HEK293 (cell line): Measurements from ENCODE around the gene RBBP5.
A peak's percentile ranks its signal among the peaks of the same experiment; 100 is the strongest.

Experiments
- CTCF ChIA-PET: fragments of 350-600 bp; formaldehyde crosslinking; extraction: SDS; loops from one replicate; lab custom pipeline; 2021; ENCODE audit warnings: antibody characterized with exemption; lab: Yijun Ruan, JAX
- POLR2A ChIA-PET: fragments of 300-600 bp; formaldehyde crosslinking; extraction: SDS; loops from one replicate; lab custom pipeline; 2020; ENCODE audit warnings: antibody characterized with exemption, inconsistent platforms; lab: Yijun Ruan, JAX
- H3K27ac ChIP-seq: fragments of 200-500 bp; sonication (Bioruptor generic); 2 replicates; pipeline ENCODE4 v1.5.1; 2014; ENCODE audit warnings: low read depth, low read length, control low read depth, inconsistent platforms; ENCODE audit errors: extremely low read depth
- H3K36me3 ChIP-seq, 2 experiments: fragments of 200-500 bp in 1 of 2; sonication (Bioruptor generic) in 1 of 2; 1 replicate in 1 of 2; 2 replicates in 1 of 2; pipeline ENCODE4 v1.5.1; 2014 to 2017; ENCODE audit warnings: inconsistent platforms in 2 of 2, low read length in 2 of 2; ENCODE audit not compliant: control insufficient read depth in 2 of 2, insufficient read depth in 1 of 2
- H3K4me1 ChIP-seq: fragments of 200-500 bp; sonication (Bioruptor generic); 2 replicates; pipeline ENCODE4 v1.5.1; 2014; ENCODE audit warnings: mild to moderate bottlenecking, low read length, inconsistent platforms; ENCODE audit not compliant: control insufficient read depth, insufficient read depth
- H3K4me3 ChIP-seq: 2 replicates; pipeline ENCODE4 v1.5.1; 2011; ENCODE audit warnings: low read depth, mild to moderate bottlenecking, control low read depth, low read length, moderate library complexity
- H3K9me3 ChIP-seq: fragments of 200-500 bp; sonication (Bioruptor generic); 2 replicates; pipeline ENCODE4 v1.5.1; 2014; ENCODE audit warnings: low read depth, low read length, inconsistent platforms; ENCODE audit not compliant: control insufficient read depth, insufficient read depth
- HOXC10 ChIP-seq: sonication (generic); formaldehyde crosslinking; IDR thresholded peaks from 2 replicates; pipeline ENCODE4 v1.8.1; 2023; ENCODE audit warnings: mild to moderate bottlenecking, missing genetic modification reagents
- KLF10 ChIP-seq: fragments of 450-650 bp; IDR thresholded peaks from 2 replicates; pipeline ENCODE4 v1.5.1; 2018; ENCODE audit warnings: missing biosample characterization, mild to moderate bottlenecking, missing genetic modification characterization
- MEIS1 ChIP-seq: sonication (generic); formaldehyde crosslinking; IDR thresholded peaks from 2 replicates; pipeline ENCODE4 v1.8.1; 2022; ENCODE audit warnings: missing genetic modification reagents, mild to moderate bottlenecking, borderline replicate concordance
- REPIN1 ChIP-seq: fragments of 450-650 bp; formaldehyde crosslinking; IDR thresholded peaks from 2 replicates; pipeline ENCODE4 v1.5.1; 2017; ENCODE audit warnings: missing biosample characterization, missing genetic modification characterization, low read depth
- SCRT1 ChIP-seq: fragments of 450-650 bp; formaldehyde crosslinking; IDR thresholded peaks from 2 replicates; pipeline ENCODE4 v1.5.1; 2016; ENCODE audit warnings: missing biosample characterization, missing genetic modification characterization, borderline replicate concordance
- SCRT2 ChIP-seq: fragments of 450-650 bp; formaldehyde crosslinking; IDR thresholded peaks from 2 replicates; pipeline ENCODE4 v1.5.1; 2016; ENCODE audit warnings: missing biosample characterization, missing genetic modification characterization
- SETDB1 ChIP-seq: IDR thresholded peaks from one replicate; pipeline ENCODE4 v1.6.1; 2017; ENCODE audit warnings: mild to moderate bottlenecking, low read length, moderate library complexity, mixed read lengths; ENCODE audit not compliant: insufficient read length
- SP2 ChIP-seq: fragments of 450-650 bp; formaldehyde crosslinking; IDR thresholded peaks from 2 replicates; pipeline ENCODE4 v1.5.1; 2016; ENCODE audit warnings: missing biosample characterization, missing genetic modification characterization
- TRIM28 ChIP-seq: IDR thresholded peaks from 2 replicates; pipeline ENCODE4 v1.6.1; 2011; ENCODE audit warnings: low read length, control low read depth, borderline replicate concordance
- ZBTB17 ChIP-seq: fragments of 450-650 bp; formaldehyde crosslinking; IDR thresholded peaks from 2 replicates; pipeline ENCODE4 v1.5.1; 2016; ENCODE audit warnings: missing biosample characterization, missing genetic modification characterization
- ZNF132 ChIP-seq: fragments of 450-650 bp; formaldehyde crosslinking; IDR thresholded peaks from 2 replicates; pipeline ENCODE4 v1.5.1; 2017; ENCODE audit warnings: missing biosample characterization, missing genetic modification characterization, borderline replicate concordance
- ZNF174 ChIP-seq: fragments of 450-650 bp; formaldehyde crosslinking; IDR thresholded peaks from 2 replicates; pipeline ENCODE4 v1.5.0; 2017; ENCODE audit warnings: missing biosample characterization, mild to moderate bottlenecking, missing genetic modification characterization
- ZNF175 ChIP-seq: fragments of 450-650 bp; formaldehyde crosslinking; IDR thresholded peaks from 2 replicates; pipeline ENCODE4 v1.5.1; 2016; ENCODE audit warnings: missing biosample characterization, missing genetic modification characterization
- ZNF184 ChIP-seq: fragments of 450-650 bp; IDR thresholded peaks from 2 replicates; pipeline ENCODE4 v1.5.1; 2018; ENCODE audit warnings: missing biosample characterization, mild to moderate bottlenecking, missing genetic modification characterization
- ZNF302 ChIP-seq: fragments of 450-650 bp; formaldehyde crosslinking; IDR thresholded peaks from 2 replicates; pipeline ENCODE4 v1.5.1; 2016; ENCODE audit warnings: missing biosample characterization, missing genetic modification characterization, low read depth
- ZNF354C ChIP-seq: fragments of 450-650 bp; formaldehyde crosslinking; IDR thresholded peaks from 2 replicates; pipeline ENCODE4 v1.5.1; 2016; ENCODE audit warnings: missing biosample characterization, missing genetic modification characterization, low read depth, borderline replicate concordance
- ZNF394 ChIP-seq: fragments of 450-650 bp; formaldehyde crosslinking; IDR thresholded peaks from 2 replicates; pipeline ENCODE4 v1.5.1; 2016; ENCODE audit warnings: missing biosample characterization, missing genetic modification characterization, mild to moderate bottlenecking, moderate library complexity, borderline replicate concordance
- ZNF416 ChIP-seq: fragments of 450-650 bp; formaldehyde crosslinking; IDR thresholded peaks from 2 replicates; pipeline ENCODE4 v1.5.1; 2016; ENCODE audit warnings: missing biosample characterization, missing genetic modification characterization
- ZNF423 ChIP-seq: fragments of 450-650 bp; formaldehyde crosslinking; IDR thresholded peaks from 2 replicates; pipeline ENCODE4 v1.5.1; 2016; ENCODE audit warnings: missing biosample characterization, missing genetic modification characterization
- ZNF48 ChIP-seq: fragments of 450-650 bp; formaldehyde crosslinking; IDR thresholded peaks from 2 replicates; pipeline ENCODE4 v1.5.1; 2016; ENCODE audit warnings: missing biosample characterization, missing genetic modification characterization
- ZNF501 ChIP-seq: fragments of 450-650 bp; formaldehyde crosslinking; IDR thresholded peaks from 2 replicates; pipeline ENCODE4 v1.5.1; 2016; ENCODE audit warnings: missing biosample characterization, missing genetic modification characterization
- ZNF529 ChIP-seq: fragments of 450-650 bp; formaldehyde crosslinking; IDR thresholded peaks from 2 replicates; pipeline ENCODE4 v1.5.1; 2017; ENCODE audit warnings: missing genetic modification characterization, missing biosample characterization; ENCODE audit not compliant: insufficient replicate concordance
- ZNF544 ChIP-seq: fragments of 450-650 bp; formaldehyde crosslinking; IDR thresholded peaks from 2 replicates; pipeline ENCODE4 v1.5.0; 2017; ENCODE audit warnings: missing biosample characterization, missing genetic modification characterization
- ZNF561 ChIP-seq: fragments of 450-650 bp; IDR thresholded peaks from 2 replicates; pipeline ENCODE4 v1.5.1; 2018; ENCODE audit warnings: missing biosample characterization, missing genetic modification characterization, borderline replicate concordance
- ZNF660 ChIP-seq: fragments of 450-650 bp; IDR thresholded peaks from 2 replicates; pipeline ENCODE4 v1.5.1; 2018; ENCODE audit warnings: missing biosample characterization, mild to moderate bottlenecking, missing genetic modification characterization
- ZNF707 ChIP-seq: fragments of 450-650 bp; formaldehyde crosslinking; IDR thresholded peaks from 2 replicates; pipeline ENCODE4 v1.5.1; 2016; ENCODE audit warnings: missing biosample characterization, missing genetic modification characterization
- ZNF785 ChIP-seq: fragments of 450-650 bp; formaldehyde crosslinking; IDR thresholded peaks from 2 replicates; pipeline ENCODE4 v1.5.1; 2016; ENCODE audit warnings: missing biosample characterization, missing genetic modification characterization
- TF ChIP-seq, protein P1 (sequence below): fragments of 450-650 bp; formaldehyde crosslinking; IDR thresholded peaks from 2 replicates; pipeline ENCODE4 v1.5.1; 2016; ENCODE audit warnings: missing biosample characterization, missing genetic modification characterization
- TF ChIP-seq, protein P2 (sequence below): fragments of 450-650 bp; formaldehyde crosslinking; IDR thresholded peaks from 2 replicates; pipeline ENCODE4 v1.5.1; 2016; ENCODE audit warnings: missing biosample characterization, missing genetic modification characterization
- TF ChIP-seq, protein P3 (sequence below): fragments of 450-650 bp; formaldehyde crosslinking; IDR thresholded peaks from 2 replicates; pipeline ENCODE4 v1.5.1; 2016; ENCODE audit warnings: missing biosample characterization, missing genetic modification characterization

Gene RBBP5

DNA sequence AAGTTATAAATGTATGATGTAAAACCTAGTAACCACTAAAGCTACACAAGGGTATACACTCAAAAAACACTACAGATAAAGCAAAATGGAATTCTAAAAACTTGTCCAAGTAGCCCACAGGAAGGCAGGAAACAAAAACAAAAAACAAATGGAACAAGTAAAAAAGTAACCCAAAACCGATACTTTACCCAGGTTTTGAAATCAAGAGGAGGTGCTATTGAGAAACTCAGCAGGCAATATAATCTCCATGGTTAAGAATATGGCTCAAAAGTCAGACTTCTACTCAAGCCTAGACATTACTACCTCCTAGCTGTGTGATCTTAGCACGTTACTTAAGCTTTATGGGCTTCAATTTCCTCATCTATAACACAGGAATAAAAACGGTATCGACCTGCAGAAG lies 13.3 kb downstream of the RBBP5 start:
- no peak for TF ChIP-seq ZNF48
- TF ChIP-seq ZNF423 (tag by site-specific recombination): no peak
- TF ChIP-seq ZNF132 (tag by site-specific recombination): no peak
- TF ChIP-seq SP2: no peak
- no peak for TF ChIP-seq TRIM28
- TF ChIP-seq ZNF416 (tag by site-specific recombination): no peak
- TF ChIP-seq HOXC10 (CRISPR knock-in tag): no peak
- TF ChIP-seq ZNF184 (tag by site-specific recombination): no peak
- TF ChIP-seq MEIS1 (CRISPR knock-in tag): no peak
- no peak for TF ChIP-seq ZNF561 (tag by site-specific recombination)
- TF ChIP-seq ZNF174 (tag by site-specific recombination): no peak
- no peak for TF ChIP-seq ZNF394
- no peak for TF ChIP-seq ZNF175
- H3K4me3 ChIP-seq: no peak overlapping the region
- ChIA-PET CTCF (interaction anchor here (1.3 to 1.6 kb wide), 2 partner anchors 33 to 148 kb away, joined by 4 to 6 read pairs; no protein-coding TSS in a partner anchor), POLR2A (no interaction called here)
- no peak overlapping the region for H3K27ac ChIP-seq
- H3K36me3 ChIP-seq: peaks cover 35 to 83% of the 10 kb centered on the region in 2 experiments
- no peaks in the 10 kb centered on the region for H3K9me3 ChIP-seq
- H3K4me1 ChIP-seq: no peaks in the 10 kb centered on the region

DNA sequence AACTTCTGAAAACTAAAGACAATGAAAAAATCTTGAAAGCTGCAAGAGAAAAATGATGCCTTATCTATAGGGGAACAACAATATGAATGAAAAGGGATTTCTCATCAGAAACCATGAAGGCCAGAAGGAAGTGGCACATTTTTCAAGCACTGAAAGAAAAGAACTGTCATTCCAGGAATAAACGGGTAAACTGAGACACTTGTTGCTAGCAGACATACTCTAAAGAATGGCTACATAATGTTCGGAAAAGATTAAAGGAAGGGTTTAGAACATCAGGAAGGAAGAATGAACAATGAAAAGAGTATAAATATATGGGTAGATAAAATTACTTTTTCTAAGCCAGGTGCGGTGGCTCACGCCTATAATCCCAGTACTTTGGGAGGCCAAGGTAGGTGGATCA lies 14.5 kb downstream of the RBBP5 start:
- Histone ChIP-seq H3K36me3 (peaks cover 33 to 84% of the 10 kb centered on the region in 2 experiments), H3K4me3 (no peak overlapping the region), H3K4me1 (no peaks in the 10 kb centered on the region), H3K9me3 (no peaks in the 10 kb centered on the region), H3K27ac (no peak overlapping the region)
- ChIA-PET CTCF (interaction anchor here (0.7 kb wide), 2 partner anchors 323 to 681 kb away, joined by 3 to 5 read pairs; no protein-coding TSS in a partner anchor), POLR2A (no interaction called here)
- TF ChIP-seq SCRT1: peak; percentile 66; the same call in 1 of the 2 replicates
- TF ChIP-seq ZBTB17: no peak
- no peak for TF ChIP-seq ZNF707 (tag by site-specific recombination)
- TF ChIP-seq SCRT2 (tag by site-specific recombination): peak; percentile 71
- TF ChIP-seq ZNF785 (tag by site-specific recombination): no peak

DNA sequence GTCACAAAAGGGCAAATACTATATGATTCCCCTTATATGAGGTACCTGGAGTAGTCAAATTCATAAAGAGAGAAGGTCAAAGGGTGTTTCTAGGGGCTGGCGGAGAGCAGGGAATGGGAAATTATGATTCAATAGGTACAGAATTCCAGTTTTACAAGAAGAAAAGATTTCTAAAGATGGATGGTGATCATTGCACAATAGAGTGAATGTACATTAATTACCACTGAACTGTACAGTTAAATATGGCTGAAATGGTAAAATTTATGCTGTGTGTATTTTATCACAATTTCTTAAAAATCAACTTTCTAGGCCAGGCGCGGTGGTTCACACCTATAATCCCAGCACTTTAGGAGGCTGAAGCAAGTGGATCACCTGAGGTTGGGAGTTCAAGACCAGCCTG lies 19.4 kb downstream of the RBBP5 start:
- ChIA-PET CTCF (interaction anchor here (0.6 kb wide), 1 partner anchor 47 kb away, joined by 3 read pairs; no protein-coding TSS in a partner anchor), POLR2A (no interaction called here)
- Histone ChIP-seq H3K27ac (no peak overlapping the region), H3K36me3 (peaks cover 58 to 97% of the 10 kb centered on the region in 2 experiments), H3K4me3 (no peak overlapping the region), H3K4me1 (no peaks in the 10 kb centered on the region), H3K9me3 (no peaks in the 10 kb centered on the region)
- no peak for TF ChIP-seq ZNF785 (tag by site-specific recombination)
- TF ChIP-seq, protein P1, sequence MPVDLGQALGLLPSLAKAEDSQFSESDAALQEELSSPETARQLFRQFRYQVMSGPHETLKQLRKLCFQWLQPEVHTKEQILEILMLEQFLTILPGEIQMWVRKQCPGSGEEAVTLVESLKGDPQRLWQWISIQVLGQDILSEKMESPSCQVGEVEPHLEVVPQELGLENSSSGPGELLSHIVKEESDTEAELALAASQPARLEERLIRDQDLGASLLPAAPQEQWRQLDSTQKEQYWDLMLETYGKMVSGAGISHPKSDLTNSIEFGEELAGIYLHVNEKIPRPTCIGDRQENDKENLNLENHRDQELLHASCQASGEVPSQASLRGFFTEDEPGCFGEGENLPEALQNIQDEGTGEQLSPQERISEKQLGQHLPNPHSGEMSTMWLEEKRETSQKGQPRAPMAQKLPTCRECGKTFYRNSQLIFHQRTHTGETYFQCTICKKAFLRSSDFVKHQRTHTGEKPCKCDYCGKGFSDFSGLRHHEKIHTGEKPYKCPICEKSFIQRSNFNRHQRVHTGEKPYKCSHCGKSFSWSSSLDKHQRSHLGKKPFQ: no peak
- TF ChIP-seq ZNF501 (tag by site-specific recombination): no peak
- TF ChIP-seq ZNF529 (tag by site-specific recombination): no peak
- no peak for TF ChIP-seq ZNF302 (tag by site-specific recombination)
- no peak for TF ChIP-seq ZNF660
- TF ChIP-seq SETDB1: no peak
- no peak for TF ChIP-seq ZNF354C (tag by site-specific recombination)
- TF ChIP-seq REPIN1: no peak
- TF ChIP-seq ZNF175: no peak
- no peak for TF ChIP-seq ZNF544 (tag by site-specific recombination)
- no peak for TF ChIP-seq KLF10
- TF ChIP-seq HOXC10 (CRISPR knock-in tag): no peak
- TF ChIP-seq, protein P2, sequence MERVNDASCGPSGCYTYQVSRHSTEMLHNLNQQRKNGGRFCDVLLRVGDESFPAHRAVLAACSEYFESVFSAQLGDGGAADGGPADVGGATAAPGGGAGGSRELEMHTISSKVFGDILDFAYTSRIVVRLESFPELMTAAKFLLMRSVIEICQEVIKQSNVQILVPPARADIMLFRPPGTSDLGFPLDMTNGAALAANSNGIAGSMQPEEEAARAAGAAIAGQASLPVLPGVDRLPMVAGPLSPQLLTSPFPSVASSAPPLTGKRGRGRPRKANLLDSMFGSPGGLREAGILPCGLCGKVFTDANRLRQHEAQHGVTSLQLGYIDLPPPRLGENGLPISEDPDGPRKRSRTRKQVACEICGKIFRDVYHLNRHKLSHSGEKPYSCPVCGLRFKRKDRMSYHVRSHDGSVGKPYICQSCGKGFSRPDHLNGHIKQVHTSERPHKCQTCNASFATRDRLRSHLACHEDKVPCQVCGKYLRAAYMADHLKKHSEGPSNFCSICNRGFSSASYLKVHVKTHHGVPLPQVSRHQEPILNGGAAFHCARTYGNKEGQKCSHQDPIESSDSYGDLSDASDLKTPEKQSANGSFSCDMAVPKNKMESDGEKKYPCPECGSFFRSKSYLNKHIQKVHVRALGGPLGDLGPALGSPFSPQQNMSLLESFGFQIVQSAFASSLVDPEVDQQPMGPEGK (tag by site-specific recombination): no peak
- TF ChIP-seq, protein P3, sequence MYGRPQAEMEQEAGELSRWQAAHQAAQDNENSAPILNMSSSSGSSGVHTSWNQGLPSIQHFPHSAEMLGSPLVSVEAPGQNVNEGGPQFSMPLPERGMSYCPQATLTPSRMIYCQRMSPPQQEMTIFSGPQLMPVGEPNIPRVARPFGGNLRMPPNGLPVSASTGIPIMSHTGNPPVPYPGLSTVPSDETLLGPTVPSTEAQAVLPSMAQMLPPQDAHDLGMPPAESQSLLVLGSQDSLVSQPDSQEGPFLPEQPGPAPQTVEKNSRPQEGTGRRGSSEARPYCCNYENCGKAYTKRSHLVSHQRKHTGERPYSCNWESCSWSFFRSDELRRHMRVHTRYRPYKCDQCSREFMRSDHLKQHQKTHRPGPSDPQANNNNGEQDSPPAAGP (tag by site-specific recombination): no peak
